GM10248 (cell line): ENCODE results near the gene TFAP2C.

Experiments
- CTCF ChIA-PET: fragments of 300-600 bp; sonication (Branson Sonifier 250); formaldehyde crosslinking; extraction: SDS; loops from one replicate; lab custom pipeline; 2021; ENCODE audit warnings: antibody characterized with exemption; lab: Yijun Ruan, JAX
- POLR2A ChIA-PET: fragments of 350-650 bp; sonication (Branson Sonifier 250); formaldehyde crosslinking; extraction: SDS; loops from one replicate; lab custom pipeline; 2020; ENCODE audit warnings: antibody characterized with exemption; lab: Yijun Ruan, JAX
- DNase-seq: peaks from one replicate; pipeline ENCODE4 v3.0.0; 2012; ENCODE audit errors: extremely low spot score
- CTCF ChIP-seq: IDR thresholded peaks from 2 replicates; pipeline ENCODE4 v1.5.1; 2012; ENCODE audit warnings: mild to moderate bottlenecking, low read depth; ENCODE audit errors: extremely low read depth, missing control alignments, control extremely low read depth

The TFAP2C gene

DNA sequence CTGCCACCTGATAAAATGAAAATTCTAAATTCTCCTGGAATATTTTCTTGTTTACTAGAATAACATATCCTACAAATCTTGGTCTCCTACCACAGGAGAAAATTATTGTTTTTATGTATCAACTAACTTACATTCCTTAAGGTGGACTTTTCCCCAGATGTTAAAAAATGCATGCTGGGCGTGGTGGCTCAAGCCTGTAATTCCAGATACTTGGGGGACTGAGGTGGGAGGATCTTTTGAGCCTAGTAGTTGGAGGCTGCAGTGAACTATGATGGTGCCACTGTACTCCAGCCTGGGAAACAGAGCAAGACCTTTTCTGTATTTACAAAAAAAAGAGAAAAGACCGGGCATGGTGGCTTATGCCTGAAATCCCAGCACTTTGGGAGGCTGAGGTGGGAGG is 27.9 kb upstream of the TFAP2C start:
- ChIA-PET CTCF (no interaction called here), POLR2A (no interaction called here)
- no peak for TF ChIP-seq CTCF
- no peak for DNase-seq

DNA sequence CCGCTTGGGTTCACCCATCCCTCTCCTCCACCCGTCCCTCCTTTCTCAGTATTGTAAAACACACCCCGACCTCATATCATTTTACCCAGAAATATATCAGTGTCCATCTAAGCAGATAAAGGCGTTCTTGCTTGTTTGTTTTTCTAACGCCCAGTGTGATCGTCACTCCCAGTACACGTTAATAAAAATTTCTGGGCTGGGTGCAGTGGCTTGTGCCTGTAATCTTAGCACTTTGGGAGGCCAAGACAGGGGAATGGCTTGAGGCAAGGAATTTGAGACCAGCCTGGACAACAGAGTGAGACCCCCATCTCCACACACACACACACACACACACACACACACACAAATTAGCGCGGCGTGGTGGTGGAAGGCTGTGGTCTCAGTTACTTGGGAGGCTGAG is 24.4 kb upstream of the TFAP2C start:
- ChIA-PET POLR2A (no interaction called here), CTCF (no interaction called here)
- DNase-seq = no peak
- no peak for TF ChIP-seq CTCF

DNA sequence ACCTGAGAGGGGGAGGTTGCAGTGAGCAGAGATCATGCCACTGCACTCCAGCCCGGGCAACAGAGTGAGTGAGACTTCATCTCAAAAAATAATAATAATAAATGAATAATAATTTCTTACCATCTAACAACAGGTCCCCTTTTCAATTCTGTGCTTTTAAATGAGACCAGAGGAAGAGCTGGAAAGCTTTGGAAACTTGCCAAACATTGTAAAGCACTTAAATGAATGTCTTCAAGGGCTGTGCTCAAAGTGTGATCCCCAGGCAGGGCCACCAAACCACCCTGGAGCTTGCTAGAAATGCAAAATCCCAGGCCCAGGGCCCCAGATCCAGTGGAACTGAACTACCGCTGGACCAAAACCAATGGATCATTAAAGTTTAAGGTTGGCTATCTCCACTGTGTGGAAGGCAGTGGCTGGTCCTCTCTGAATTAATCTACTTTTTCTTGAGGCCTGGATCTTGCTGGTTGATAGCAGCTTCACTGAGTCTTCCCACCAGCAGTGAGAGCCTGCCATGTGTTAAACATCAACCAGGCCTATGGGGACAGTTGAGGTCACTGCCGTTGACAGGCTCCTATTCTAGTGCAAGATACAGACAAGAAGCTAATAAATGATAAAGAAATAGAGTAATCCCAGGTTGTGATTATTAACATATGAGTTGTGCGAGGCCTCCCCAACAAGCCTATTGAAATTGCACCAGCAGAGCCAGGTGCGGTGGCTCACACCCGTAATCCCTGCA is 23.7 kb upstream of the TFAP2C start:
- ChIA-PET POLR2A (interaction anchor here (0.6 kb wide), 1 partner anchor 93 kb away, joined by 3 read pairs; no protein-coding TSS in a partner anchor), CTCF (no interaction called here)
- no peak for DNase-seq
- no peak for TF ChIP-seq CTCF

GRCh38 chr20:56606174-56606945 is 22.7 kb upstream of the TFAP2C start:
- TF ChIP-seq CTCF = no peak
- no peak for DNase-seq
- ChIA-PET CTCF (no interaction called here), POLR2A (no interaction called here)

- ChIA-PET POLR2A (no interaction called here), CTCF (no interaction called here)
- no peak for DNase-seq
- no peak for TF ChIP-seq CTCF
These were observed 21.9 kb upstream of the TFAP2C start for GRCh38 chr20:56607061-56607704.

DNA sequence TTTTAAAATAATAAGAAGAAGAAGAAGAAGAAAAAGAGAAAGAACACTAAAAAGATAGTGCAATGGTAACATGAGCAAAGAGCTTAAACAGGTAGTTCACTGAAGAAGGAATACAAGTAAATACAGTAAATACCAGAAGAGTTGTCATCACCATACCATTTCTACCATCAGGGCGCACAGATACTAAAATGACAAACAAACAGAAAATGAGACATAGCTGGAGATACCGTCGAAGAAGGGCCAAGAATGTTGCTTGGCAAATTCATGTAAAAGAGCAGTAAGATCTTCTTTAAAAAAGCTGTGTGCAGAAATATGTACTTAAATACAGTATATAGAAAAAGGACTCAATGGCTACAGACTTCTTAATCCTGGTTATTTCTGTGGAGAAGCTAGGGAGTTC is 20.7 kb upstream of the TFAP2C start:
- no peak for TF ChIP-seq CTCF
- CTCF ChIA-PET = no interaction called here
- no peak for DNase-seq
- POLR2A ChIA-PET = no interaction called here
